ENCODE data around the gene HNRNPCL4.
"Not testable (repeated sequence)": the region's sequence is repeated elsewhere in the genome, so short reads cannot be mapped to it uniquely, and the experiment has no call there.

HNRNPCL4 gene

DNA sequence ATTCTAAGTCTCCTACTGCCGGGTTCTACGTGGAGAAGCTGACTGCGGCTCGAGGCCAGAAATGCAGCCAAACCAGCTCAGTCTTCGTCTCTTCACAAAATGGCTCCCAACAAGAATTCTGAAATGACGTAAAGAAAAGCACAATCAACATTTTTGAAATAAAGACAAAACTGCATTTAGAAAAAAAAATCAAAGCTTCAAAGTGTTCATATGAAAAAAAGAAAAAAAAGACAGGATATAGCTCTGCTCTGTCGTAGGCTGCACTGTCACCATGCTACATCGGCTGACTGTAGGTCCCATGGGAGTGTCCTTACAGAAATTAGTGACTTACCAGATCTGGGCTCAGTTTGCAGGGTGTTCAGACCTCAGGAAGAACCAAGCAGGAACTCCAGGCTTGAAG lies at the start of gene HNRNPCL4:
HNRNPCL4 (minus strand) TSS at position 101 of the 400 bp plus-strand sequence. CDS start 164 bp downstream, outside the sequence.
- FAIRE-seq, result not testable (repeated sequence)

DNA sequence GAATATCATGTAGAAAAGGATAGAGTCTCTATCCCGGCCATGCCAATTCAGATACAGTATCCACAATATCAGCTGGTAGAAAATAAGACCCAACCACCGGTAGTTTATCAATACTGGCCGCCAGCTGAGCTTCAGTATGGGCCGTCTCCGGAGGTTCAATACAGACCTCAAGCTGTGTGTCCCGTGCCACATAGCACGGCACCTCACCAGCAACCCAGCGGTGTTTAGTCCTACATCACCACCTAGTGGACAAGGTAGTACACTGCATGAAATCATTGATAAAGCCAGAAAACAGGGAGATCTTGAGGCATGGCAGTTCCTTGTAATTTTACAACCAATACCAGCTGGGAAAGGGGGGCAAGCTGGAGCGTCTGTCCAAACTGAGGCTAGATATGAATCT lies 43.3 kb upstream of the HNRNPCL4 start:
- FAIRE-seq, result not testable (repeated sequence)

DNA sequence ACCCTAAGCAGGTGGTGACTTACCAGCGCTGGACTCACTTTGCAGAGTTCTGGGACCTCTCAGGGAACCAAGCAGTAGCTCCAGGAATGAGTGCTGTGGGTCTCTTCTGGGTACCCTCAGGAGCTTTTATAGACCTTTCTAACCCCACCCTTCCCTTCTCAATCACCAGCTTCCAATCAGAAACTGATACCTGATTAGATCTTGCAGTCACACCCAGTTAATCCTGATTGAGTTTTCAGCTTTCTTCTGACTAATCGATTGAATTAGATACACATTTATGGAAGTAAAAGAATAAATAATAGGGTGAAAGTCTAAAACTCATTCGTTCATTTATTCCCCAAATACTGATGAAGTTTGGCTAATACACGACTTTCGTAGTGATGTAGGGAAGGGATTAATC lies 35.9 kb upstream of the HNRNPCL4 start, which contains the start of gene PRAMEF13:
PRAMEF13 (minus strand) TSS at position 101 of the 400 bp plus-strand sequence. CDS start 1,820 bp downstream, outside the sequence.
- FAIRE-seq, result not testable (repeated sequence)

DNA sequence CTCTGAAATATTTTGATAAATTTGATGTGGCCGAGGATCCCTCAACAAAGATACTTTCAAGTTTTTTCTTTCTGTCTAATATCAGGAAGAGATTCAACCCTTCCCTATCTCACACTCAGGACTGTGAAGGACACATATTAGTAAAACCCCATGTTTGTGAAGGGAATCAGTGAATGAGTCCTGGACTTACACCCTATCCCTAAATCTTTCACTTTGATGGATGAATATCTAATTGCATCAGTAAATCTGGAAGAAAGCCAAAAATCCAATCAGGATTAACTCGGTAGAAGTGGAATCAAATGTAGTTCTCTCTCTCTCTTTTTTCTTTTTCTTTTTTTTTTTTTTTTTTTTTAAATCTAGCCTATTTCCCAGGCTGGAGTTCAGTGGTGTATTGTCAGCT lies 6.1 kb upstream of the HNRNPCL4 start, which contains the start of gene PRAMEF9:
PRAMEF9 (plus strand) TSS at position 301 of the 400 bp plus-strand sequence. CDS start 3,433 bp downstream, outside the sequence.
- not testable (repeated sequence) for FAIRE-seq

DNA sequence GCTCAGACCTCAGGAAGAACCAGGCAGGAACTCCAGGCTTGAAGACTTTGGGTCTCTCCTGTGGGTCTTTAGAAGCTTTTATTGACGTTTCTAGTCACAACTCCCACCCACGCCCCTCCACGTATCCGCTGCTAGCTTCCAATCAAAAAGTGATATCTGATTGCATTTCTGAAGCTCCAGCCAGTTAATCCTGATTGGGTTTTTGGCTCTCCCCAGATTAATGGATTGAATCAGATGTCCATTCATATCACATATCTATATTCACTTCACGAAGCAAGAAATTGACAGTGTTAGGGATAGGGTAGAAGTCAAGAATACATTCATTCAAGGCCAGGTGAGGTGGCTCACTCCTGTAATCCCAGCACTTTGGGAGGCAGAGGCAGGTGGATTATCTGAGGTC lies 9.5 kb downstream of the HNRNPCL4 start, which contains the start of gene PRAMEF26:
PRAMEF26 (minus strand) TSS at position 101 of the 400 bp plus-strand sequence. CDS start 2,914 bp downstream, outside the sequence.
- not testable (repeated sequence) for FAIRE-seq

DNA sequence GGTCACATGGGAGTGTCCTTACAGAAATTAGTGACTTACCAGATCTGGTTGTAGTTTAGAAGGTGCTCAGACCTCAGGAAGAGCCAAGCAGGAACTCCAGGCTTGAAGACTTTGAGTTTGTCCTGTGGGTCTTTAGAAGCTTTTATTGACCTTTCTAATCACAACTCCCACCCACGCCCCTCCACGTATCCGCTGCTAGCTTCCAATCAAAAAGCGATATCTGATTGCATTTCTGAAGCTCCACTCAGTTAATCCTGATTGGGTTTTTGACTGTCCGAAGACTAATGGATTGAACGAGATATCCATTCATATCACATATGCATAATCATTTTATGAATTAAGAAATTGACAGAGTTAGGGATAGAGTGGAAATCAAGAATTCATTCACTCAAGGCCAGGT lies 48.7 kb downstream of the HNRNPCL4 start, which contains the start of gene HNRNPCL2:
HNRNPCL2 (minus strand) TSS at position 101 of the 400 bp plus-strand sequence. CDS start 454 bp downstream, outside the sequence.
- not testable (repeated sequence) for FAIRE-seq

Measured in islet of Langerhans (tissue), 1 donor.